ENCODE measurements around the gene TDRD6.

Gene TDRD6

GRCh38 chr6:46684771-46685170 is 2.9 kb upstream of the TDRD6 start:
- no peak for DNase-seq

- DNase-seq, result no peak
Observed at GRCh38 chr6:46688117-46688965, 656 bp downstream of the TDRD6 start.

GRCh38 chr6:46688966-46689335 is 1.3 kb downstream of the TDRD6 start:
- DNase-seq, result no peak

GRCh38 chr6:46689657-46690056 is 2.0 kb downstream of the TDRD6 start:
- no peak for DNase-seq

GRCh38 chr6:46690141-46690755 is 2.6 kb downstream of the TDRD6 start:
- no peak for DNase-seq

- DNase-seq, result no peak
Observed at GRCh38 chr6:46690911-46691451, 3.3 kb downstream of the TDRD6 start.

GRCh38 chr6:46699970-46700369 is 12.3 kb downstream of the TDRD6 start:
- no peak for DNase-seq

- no peak for DNase-seq
Observed at GRCh38 chr6:46704562-46704961, 16.9 kb downstream of the TDRD6 start.

GRCh38 chr6:46706464-46706863 is 18.8 kb downstream of the TDRD6 start:
- DNase-seq, result no peak

GRCh38 chr6:46711491-46711890 is 23.8 kb downstream of the TDRD6 start:
- no peak for DNase-seq

GRCh38 chr6:46715141-46715540 is 27.5 kb downstream of the TDRD6 start:
- DNase-seq, result no peak

- DNase-seq, result no peak
Observed at GRCh38 chr6:46719099-46719498, 31.4 kb downstream of the TDRD6 start.

- DNase-seq, result no peak
Observed at GRCh38 chr6:46720401-46720800, 32.7 kb downstream of the TDRD6 start.

- no peak for DNase-seq
Observed at GRCh38 chr6:46729787-46730326, 42.2 kb downstream of the TDRD6 start.

- DNase-seq, result no peak
Observed at GRCh38 chr6:46730921-46731461, 43.3 kb downstream of the TDRD6 start.

GRCh38 chr6:46733341-46733801 is 45.7 kb downstream of the TDRD6 start:
- DNase-seq, result no peak

GRCh38 chr6:46734867-46735719 is 47.4 kb downstream of the TDRD6 start, which contains the start of gene PLA2G7:
TSS of gene PLA2G7 (minus strand) at chr6:46735375. CDS start at chr6:46722891, 12,484 bp downstream.
- no peak for DNase-seq

GRCh38 chr6:46735720-46736031 is 48.0 kb downstream of the TDRD6 start:
- no peak for DNase-seq

- DNase-seq, result no peak
Observed at GRCh38 chr6:46736906-46737305, 49.2 kb downstream of the TDRD6 start.

- no peak for DNase-seq
Observed at GRCh38 chr6:46741482-46741881, 53.8 kb downstream of the TDRD6 start.

- no peak for DNase-seq
Observed at GRCh38 chr6:46741910-46742309, 54.2 kb downstream of the TDRD6 start.

- DNase-seq, result no peak
Observed at GRCh38 chr6:46743425-46744158, 55.9 kb downstream of the TDRD6 start.

All from NCI-H446 treated with DMSO at 0.1 percent for 48 hours (cell line).